Right lung (tissue), 5 donors: ENCODE results near the gene EFCAB6. TPM values are rescaled to one million over a fixed set of nuclear protein-coding genes. Genes with fewer than 3 reads are reported as not detected.

Source experiments
- DNase-seq, 2 donors: peaks; one replicate each; pipeline ENCODE4 v3.0.0-alpha.2; 2013
- polyA plus RNA-seq, 5 donors: library from polyadenylated mRNA; unstranded; fragments of 120-200 nt; gene quantifications; one replicate each; pipeline versions ENCODE4 v1.2.1 to v1.2.3, GENCODE V29; 2013; ENCODE audit warnings: inconsistent platforms in 1 of 5, low replicate concordance in 1 of 5; ENCODE audit not compliant: insufficient read length in 5 of 5, insufficient read depth in 1 of 5

EFCAB6 gene
- polyA plus RNA-seq, 5 donors, result 3.4 to 5.9 (median 3.9) TPM

GRCh38 chr22:43484227-43484626, 327.9 kb downstream of the EFCAB6 start:
- no peak for DNase-seq

DNA sequence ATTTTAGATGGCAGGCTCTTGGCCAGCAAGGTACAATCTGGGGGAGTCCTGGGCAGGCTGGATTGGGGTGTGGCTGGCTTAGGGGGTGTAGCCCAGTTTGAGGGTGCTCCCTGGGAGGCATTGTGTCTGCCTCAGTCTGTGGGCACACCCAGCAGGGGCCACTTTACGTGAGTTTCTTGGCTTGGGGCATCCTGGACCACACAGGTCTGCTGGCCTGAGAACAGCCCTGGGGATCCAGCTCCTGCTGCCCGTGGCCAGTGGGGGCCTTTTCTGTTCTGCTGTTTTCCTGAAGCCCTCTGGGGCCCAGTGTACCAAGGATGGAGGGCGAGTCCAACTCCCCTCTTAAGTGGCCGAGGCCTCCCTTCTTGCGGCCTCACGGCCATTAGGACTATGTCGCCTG, 328.4 kb downstream of the EFCAB6 start:
- no peak for DNase-seq

GRCh38 chr22:43483266-43483665, 328.8 kb downstream of the EFCAB6 start:
- no peak for DNase-seq

DNA sequence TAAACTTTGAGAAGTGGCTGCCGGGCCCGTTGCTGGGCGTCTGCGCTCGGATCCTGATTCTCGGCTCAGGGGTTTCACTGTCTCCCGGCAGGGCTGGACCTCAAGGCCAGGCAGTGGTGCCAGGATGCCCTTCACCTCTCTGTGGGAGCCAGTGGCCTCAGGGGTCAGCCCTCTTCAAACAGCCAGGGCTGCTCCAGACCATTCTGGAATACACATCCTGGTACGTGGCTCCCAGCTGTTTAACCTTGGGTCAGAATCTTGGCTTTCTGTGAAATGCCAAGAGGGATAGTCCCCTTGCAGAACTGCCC, 329.8 kb downstream of the EFCAB6 start:
- DNase-seq, result no peak

- no peak for DNase-seq
Observed at GRCh38 chr22:43481568-43482317, 330.4 kb downstream of the EFCAB6 start.

- DNase-seq, result no peak
Observed at GRCh38 chr22:43479962-43480361, 332.1 kb downstream of the EFCAB6 start.

DNA sequence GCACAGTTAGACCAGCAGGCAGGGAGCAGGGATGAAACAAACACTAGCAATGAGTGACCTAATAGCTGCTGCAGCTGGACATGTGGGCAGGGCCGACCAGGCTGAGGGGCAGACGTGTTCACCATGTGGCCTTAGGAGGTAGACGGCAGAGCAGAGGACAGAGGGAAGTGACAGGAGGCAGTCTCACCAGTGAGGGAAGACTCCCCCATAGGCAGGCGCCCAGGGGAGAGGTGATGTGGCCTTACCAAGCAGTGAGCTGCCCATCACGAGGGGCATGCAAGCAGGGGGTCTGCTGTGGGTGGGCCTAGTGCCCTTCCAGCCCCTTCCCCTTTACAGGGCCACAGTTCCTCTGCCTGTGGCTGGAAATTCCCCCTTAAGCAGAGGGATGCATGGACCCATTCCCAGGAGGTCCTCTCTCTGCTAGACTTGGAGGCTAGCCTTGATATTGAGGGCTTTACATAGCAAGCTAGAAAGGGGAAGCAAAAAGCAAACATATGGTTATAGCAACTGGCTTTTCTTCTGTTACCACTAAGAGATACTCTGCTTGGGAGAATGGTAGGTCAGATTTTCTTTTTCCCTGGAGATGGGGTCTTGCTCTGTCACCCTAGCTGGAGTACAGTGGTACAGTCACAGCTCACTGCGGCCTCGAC, 332.7 kb downstream of the EFCAB6 start:
- DNase-seq, result no peak

Other genes with a start within 250 kb of the EFCAB6 start
- gene SULT4A1, start 50.2 kb upstream of the EFCAB6 start, polyA plus RNA-seq, result 1 to 10 TPM in 4 of 5 donors, under 1 TPM in 1; 0.65 to 2.4 (median 1.5) TPM
- gene PNPLA5, start 79.7 kb upstream of the EFCAB6 start, polyA plus RNA-seq, result under 1 TPM in 4 of 5 donors, not detected in 1; 0.05 to 0.12 (median 0.06) TPM
- under 1 TPM; 0.46 to 0.77 (median 0.55) TPM for gene PNPLA3, start 111.5 kb upstream of the EFCAB6 start, polyA plus RNA-seq
- gene SAMM50, start 143.1 kb upstream of the EFCAB6 start, polyA plus RNA-seq, result 10 to 100 TPM; 51.8 to 65.1 (median 61.7) TPM
- gene PARVB, start 212.0 kb upstream of the EFCAB6 start, polyA plus RNA-seq, result 10 to 100 TPM; 33.0 to 45.3 (median 35.7) TPM